Left cardiac atrium (tissue), 4 donors: ENCODE data around the gene CIITA. TPM values are rescaled to one million over a fixed set of nuclear protein-coding genes. Genes with fewer than 3 reads are reported as not detected.

Source experiments
- ATAC-seq, 2 donors: fragments of 200-7000 bp; cut with Tn5 transposase; one replicate each; pipeline ENCODE4 v1.9.1; 2020; ENCODE audit warnings: mild to moderate bottlenecking in 2 of 2, moderate library complexity in 2 of 2
- DNase-seq: peaks from one replicate; pipeline ENCODE4 v3.0.0-alpha.2; 2020
- intact Hi-C, 2 donors: fragments of 100-400 bp; cut with DNase I; formaldehyde crosslinking; loops; one replicate each; pipeline versions ENCODE4 v1.14.1 to v1.15.1; 2022 to 2023
- total RNA-seq, 2 donors: library from RNA; stranded (reverse); fragmentation: NEBNext Ultra II Directional; extraction: Animal tissue kit (Norgen Biotek cat#: 25700); gene quantifications; one replicate each; pipeline ENCODE4 v1.2.1, GENCODE V29; 2021
- donor health status: DM: no; HTN: yes; CAD: no.
- donor health status: DM: no; HTN: yes; CAD: no; lungs with severe emphysema.
- donor health status: DM: yes; HTN: yes; CAD: no.
- donor health status: Dilated cardiomyopathy.

Gene CIITA
- total RNA-seq, 2 donors from 2014 or later: 6.6 to 9.9 TPM

DNA sequence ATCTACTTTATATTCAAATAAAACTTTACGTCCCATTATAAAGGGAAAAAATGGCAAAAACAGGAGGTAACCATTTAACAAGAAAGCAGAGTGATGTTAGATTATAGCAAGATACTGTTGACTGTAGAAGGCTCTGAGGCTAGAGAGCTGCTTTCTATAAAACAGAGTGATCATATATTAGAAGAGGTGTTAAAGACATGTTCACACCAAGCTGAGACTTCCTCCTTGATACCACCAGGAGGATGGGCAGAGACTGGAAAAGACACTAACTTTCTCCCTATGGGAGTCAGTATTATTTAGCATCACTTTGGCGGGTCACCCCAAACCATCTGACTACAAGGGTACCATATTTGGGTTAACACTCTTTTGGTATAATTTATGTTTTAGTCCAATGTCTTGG lies 687 bp upstream of the CIITA start:
- intact Hi-C loops: loop anchor here in 1 of 2 donors (5.0 kb wide), 1 partner anchor 39 kb away; no protein-coding TSS in a partner anchor
- ATAC-seq: no peak
- DNase-seq: no peak

DNA sequence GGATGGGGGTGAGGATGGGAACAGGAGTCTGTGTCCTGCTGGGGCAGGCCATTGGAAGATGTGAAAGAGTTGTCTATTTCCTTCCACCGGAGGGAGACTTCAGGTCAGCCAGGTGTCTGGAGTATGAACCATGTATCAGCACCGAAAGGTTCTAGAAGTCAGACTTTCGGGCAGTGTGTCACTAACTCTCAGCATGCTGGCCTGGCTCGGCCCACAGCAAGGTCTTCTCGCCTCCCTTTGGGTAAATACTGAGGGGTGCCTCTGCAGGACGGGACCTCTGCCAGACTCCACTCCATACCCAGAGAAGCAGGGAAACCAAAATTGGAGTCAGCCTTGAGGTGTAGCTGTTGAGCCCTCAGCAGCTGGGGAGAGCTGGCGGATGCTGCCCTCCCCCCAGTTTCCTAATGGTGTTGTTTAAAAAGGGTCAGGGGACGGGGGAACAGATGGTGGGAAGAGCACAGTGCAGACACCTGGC lies 507 bp downstream of the CIITA start:
- intact Hi-C loops: loop anchor here in 1 of 2 donors (5.0 kb wide), 1 partner anchor 40 kb away; no protein-coding TSS in a partner anchor
- DNase-seq (no peak), ATAC-seq (no peak)

DNA sequence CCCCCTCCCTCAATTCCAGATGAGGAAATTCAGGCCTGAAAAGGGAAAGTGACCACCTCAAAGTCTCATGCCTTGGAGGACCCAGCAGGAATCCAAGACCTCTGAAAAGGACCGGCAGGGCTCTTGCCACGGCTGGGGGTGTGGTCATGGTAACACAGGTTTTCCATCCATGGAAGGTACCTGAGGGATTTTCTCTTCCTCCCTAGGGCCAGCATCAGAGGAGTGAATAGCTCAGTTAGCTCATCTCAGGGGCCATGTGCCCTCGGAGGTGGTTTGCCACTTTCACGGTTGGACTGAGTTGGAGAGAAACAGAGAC lies 1.3 kb downstream of the CIITA start:
- no peak for ATAC-seq
- DNase-seq: no peak
- intact Hi-C loops: loop anchor here in 1 of 2 donors (5.0 kb wide), 1 partner anchor 41 kb away; no protein-coding TSS in a partner anchor

DNA sequence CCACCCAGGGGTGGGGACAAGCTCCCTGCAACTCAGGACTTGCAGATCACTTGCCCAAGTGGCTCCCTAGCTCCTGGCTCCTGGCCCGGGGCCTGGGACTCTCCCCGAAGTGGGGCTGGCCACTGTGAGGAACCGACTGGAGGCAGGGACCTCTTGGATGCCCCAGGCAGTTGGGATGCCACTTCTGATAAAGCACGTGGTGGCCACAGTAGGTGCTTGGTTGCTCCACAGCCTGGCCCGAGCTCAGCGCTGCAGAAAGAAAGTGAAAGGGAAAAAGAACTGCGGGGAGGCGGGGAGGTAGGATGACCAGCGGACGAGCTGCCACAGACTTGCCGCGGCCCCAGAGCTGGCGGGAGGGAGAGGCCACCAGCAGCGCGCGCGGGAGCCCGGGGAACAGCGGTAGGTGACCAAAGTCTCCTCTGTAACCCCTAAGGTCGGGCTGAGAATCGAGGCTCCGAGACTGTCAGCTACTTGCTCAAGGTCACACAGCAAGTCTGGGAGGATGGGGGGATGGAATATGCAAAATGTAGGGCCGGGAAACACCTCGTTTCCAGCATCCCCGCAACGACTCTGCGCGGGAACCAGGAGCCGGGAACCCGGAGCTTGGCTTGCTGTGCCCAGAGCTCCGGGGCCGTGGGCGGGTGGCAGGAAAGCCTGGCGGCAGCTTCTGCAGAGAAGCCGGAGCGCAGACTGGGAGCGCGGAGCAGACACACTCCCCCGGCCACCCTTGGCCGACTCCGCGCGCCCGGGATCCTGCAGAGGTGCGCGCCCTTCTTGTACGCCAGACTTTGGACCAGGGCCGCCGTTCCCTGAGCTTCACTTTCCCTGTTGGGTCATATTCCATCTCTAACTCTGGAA lies 1.9 kb downstream of the CIITA start:
- intact Hi-C loops: loop anchor here in 1 of 2 donors (5.0 kb wide), 1 partner anchor 42 kb away; no protein-coding TSS in a partner anchor
- DNase-seq: peak; percentile 49

DNA sequence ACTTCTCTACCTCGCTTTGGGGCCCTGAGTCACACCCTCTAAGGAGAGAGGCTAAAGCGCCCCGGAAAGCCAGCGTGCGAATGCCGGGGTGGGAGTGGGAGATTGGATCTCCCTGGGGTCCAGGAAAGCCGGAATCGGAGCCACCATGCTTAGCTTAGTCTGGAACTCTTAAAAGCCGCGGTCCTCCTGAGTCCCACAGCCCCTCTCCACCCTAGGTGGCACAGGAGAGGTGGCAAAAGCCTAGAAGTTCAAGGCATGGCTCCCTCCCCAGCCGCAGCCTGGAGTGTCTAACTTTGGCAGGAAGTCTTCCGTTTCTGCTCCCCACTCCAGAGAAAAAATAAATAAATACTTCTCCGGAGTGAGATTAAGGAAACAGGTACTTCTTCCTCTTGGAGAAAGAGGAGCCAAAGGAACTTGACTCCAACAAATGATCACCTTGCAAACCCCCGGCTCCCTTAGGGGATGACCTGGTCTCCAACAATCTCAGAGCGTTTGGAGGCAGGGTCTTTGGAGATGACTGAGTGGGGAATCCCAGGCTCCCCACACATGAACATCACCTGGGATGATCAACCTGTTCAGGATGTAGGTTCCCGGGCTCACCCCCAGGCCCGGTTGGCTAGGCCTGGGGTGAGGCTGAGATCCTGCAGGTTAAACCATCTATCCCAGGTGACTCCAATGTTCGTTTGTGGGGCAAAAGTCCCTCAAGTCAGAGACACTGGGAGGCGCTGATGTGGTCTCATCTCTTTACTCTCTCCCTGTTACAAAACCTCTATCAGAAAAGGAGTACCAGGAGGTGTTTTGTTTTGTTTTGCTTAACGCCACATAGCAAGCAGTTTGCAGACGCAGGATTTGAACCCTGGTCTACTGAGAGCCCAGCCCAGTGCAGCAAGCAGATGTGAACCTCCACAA lies 2.9 kb downstream of the CIITA start:
- ATAC-seq (no peak), DNase-seq (no peak)
- intact Hi-C loops: loop anchor here in 1 of 2 donors (5.0 kb wide), 1 partner anchor 43 kb away; no protein-coding TSS in a partner anchor

More for the DNA sequence above, 1.9 kb downstream of the CIITA start:
- peak; percentile 62 to 70 for ATAC-seq

DNA sequence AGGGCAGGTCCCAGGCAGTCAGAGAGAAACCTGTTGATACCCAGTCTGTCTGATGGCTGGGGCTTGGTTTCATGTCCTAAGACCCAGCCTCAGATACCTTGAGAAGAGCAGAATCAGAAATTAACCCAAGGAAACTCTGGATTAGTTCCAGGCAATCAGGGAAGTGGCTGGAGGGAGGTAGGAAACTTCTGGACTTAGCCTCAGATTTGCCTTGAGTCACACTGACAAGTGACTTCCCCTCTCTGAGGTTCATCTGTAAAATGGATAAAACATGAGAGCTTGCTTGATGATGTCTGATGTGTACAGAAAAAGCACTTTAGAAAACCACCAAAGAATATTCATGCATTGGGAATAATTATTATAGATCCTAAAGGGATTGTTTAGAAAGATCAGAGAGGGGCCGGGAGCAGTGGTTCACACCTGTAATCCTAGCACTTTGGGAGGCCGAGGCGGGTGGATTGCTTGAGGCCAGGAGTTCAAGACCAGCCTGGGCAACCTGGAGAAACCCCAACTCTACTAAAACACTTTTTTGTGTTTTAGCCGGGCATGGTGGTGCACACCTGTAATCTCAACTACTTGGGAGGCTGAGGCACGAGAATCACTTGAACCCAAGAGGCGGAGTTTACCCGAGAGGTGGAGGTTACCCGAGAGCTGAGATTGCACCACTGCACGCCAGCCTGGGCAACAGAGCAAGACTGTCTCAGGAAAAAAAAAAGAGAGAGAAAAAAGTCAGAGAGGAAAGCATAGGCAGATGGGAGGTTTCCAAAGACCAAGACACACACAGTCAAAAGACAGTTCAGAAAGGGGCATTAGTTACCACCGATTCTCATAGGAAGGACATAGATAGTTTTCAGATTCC lies 3.8 kb downstream of the CIITA start:
- DNase-seq (no peak), ATAC-seq (no peak)
- intact Hi-C loops: no loop called here

DNA sequence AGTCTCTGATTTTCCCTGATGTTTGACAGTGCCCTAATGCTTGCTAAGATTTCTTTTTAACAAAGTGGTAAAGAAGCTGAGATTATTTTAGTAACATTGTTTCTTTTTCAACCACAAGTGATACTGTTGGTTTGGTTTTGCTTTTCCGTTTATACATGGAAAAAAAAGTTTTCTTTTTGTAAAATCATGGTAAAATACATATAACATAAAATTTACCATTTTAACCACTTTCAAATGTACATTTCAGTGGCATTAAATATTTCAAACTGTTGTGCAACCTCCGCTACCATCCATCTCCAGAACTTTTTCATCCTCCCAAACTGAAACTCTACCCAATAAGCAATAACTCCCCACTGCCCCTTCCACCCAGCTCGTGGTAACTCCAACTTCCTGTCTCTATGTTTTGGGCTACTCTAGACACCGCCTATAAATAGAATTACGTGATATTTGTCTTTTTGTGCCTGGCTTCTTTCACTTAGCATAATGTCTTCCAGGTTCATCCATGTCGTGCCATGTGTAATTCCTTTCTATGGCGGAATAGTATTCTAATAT lies 4.6 kb downstream of the CIITA start:
- intact Hi-C loops: no loop called here
- no peak for DNase-seq
- ATAC-seq: no peak

DNA sequence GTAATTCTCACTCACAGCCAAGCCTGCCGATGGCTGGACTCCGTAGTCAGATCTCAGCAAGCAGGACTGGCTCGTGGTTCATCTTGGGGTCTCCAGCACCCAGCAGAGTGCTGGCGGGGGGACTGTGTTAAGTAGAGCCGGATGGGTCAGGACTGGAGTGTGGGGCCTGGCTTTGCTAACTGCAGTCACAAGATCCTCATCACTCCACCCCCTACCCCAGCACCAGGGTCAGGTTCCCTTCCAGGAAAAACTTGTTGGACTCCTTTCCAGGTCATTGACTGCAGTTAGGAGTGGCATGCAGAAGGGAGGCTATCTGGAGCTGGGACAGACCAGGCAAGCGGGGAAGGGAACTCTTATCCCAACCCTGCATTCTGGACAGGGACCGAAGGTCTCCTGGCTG lies 6.0 kb downstream of the CIITA start:
- DNase-seq (no peak), ATAC-seq (no peak)
- intact Hi-C loops: no loop called here

DNA sequence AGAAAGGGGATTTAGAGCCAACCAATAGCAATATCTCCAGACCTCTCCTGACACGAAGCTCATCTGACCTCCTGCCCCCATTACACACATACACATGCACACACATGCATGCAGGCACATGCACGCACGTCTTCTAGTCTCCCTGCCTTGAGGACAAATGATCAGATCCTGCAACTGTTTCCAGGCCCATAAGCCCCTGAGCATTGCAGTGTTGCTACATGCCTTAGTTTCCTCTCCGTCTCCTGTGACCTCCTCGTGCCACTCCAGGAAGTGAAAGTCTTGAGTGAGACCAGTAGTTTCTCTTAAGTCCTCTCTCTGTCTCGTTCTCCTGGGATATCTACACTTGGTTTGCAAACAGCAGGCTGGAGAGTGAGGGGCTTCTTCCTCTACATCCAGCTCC lies 8.2 kb downstream of the CIITA start:
- intact Hi-C loops: no loop called here
- ATAC-seq: peak in 1 of 2 donors; percentile 10

DNA sequence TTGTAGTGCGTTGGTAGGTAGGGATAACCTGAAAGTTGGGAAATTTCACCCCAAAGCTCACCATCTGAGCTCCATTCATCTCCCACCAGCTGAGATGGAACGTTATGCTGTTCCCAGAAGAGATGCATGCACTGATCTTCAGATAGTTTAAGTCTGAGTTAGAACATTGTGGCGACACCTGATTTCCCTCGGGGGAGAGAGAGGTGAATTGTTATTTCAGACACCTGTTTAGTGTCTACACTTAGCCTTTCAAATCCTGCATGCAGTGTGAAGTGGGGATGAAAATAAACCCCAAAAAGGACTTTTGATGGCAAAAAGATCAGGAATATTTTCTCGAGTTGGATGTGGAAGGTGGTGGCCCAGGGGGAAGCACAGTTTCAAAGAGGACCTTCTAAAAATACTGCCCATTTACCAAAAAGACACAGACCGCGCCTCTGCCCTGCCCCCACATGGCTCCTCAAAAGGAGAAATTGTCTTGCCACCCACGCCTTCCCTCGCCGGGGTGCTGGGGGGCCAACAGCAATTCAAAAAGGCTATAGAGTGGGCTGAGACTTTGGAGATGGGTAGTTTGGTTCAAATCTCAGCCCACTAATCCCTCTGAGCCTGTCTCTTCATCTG lies 11.4 kb downstream of the CIITA start:
- DNase-seq (no peak), ATAC-seq (no peak)

More for the DNA sequence above, 8.2 kb downstream of the CIITA start:
- DNase-seq: no peak

DNA sequence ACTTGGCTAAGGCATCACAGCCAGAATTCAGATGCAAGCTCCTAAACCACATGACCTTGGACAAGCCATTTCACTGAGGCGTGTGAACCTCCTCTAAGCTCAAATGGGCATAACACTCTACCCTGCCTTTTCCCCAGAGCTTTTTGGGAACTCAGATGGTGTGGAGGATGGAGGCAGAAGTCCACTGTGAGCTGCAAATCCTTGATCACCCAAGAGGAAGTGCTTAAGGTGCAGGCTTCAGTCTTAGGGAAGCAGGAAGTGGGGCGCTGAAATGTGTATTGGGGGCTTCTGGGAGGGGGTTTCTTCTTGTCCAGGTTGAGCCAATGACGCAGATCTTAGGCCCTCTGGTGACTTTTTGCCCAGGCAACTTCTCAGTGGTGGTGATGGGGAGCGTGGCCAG lies 12.9 kb downstream of the CIITA start:
- no peak for DNase-seq
- intact Hi-C loops: no loop called here
- ATAC-seq: no peak

More for the DNA sequence above, 11.4 kb downstream of the CIITA start:
- intact Hi-C loops: no loop called here

DNA sequence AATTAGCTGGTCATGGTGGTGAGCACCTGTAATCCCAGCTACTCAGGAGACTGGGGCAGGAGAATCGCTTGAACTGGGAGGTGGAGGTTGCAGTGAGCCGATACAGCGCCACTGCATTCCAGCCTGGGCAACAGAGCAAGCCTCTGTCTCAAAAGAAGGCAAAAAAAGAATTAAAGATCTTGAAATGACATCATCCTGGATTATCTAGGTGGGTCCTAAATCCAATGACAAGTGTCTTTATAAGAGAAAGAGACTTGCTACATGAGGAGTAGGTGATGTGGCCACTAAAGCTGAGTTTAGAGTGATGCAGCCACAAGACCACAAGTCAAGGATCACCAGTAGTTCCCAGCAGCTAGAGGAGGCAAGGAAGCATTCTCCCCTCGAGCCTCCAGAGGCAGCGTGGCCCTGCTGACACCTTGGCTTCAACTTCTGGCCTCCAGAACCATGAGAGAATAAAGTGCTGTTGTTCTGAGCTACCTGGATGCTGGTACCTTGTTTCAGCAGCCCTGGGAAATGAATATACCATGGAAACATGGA lies 15.8 kb downstream of the CIITA start:
- no peak for ATAC-seq
- intact Hi-C loops: no loop called here
- no peak for DNase-seq

DNA sequence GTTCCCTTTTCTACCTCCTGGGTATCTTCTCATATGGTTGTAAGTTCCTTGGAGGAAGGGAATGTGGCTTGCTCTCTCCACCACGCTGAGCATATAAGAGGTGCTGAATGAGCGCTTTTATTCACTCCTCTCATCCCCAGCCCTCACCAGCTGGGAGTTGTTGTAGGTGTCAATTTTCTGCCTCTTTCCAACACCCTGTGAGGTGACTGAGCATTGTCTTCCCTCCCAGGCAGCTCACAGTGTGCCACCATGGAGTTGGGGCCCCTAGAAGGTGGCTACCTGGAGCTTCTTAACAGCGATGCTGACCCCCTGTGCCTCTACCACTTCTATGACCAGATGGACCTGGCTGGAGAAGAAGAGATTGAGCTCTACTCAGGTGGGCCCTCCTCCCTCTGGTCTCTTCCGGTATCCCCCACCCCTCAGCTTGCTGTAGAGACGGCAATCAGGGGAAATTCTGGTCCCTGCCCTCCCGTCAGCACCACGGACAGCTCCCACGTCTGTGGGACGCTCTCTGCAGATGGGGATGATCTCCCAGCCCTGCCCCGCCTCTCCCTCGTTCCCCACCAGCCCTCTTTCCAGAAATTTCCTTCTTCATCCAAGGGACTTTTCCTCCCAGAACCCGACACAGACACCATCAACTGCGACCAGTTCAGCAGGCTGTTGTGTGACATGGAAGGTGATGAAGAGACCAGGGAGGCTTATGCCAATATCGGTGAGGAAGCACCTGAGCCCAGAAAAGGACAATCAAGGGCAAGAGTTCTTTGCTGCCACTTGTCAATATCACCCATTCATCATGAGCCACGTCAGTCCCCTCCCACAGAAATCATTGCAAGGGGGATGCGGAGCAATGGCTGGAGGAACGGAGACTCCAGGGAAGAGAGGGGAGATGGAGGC lies 18.3 kb downstream of the CIITA start:
- intact Hi-C loops: no loop called here
- ATAC-seq: peak; percentile 45 to 52

DNA sequence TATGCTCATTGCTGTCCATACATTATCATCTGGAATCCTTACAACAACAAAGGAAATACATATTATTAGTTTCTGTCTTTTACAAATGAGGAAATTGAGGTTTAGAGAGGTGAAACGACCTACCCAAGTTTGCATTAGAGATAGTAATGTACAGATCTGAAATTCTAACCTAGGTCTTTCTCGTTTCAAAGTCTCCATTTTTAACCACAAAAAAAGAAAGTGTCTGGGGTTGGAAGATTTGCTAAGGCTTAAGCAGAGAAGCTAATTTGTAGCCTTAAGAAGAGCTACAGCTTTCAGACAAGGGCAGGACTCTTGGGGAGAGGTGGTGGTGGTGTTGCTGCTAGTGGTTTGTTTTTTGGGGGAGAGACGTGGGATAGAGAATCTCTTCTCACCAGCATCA lies 19.2 kb downstream of the CIITA start:
- intact Hi-C loops: no loop called here

More for the DNA sequence above, 18.3 kb downstream of the CIITA start:
- DNase-seq: peak; percentile 62

DNA sequence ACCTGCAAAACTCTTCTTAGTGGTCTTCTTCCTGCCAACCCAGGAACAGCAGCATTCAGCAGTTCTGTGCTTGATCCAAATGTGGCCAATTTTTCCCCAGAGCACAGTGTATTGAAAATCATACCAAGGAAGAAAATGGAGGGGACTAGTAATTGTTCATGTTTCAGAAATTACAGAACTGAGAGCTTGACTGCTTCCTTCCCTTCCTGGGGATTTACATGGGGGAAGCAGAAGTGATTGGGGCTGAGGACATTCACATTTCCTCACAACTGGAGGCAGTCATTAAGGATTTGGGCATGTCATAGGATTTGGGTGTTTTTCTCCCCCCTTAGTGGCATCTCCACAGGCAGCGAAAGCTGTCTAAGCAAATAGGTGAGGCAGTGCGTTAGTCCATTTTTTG lies 19.7 kb downstream of the CIITA start:
- intact Hi-C loops: no loop called here
- no peak for DNase-seq
- peak in 1 of 2 donors; percentile 27 for ATAC-seq

More for the DNA sequence above, 19.2 kb downstream of the CIITA start:
- DNase-seq: no peak
- no peak for ATAC-seq

DNA sequence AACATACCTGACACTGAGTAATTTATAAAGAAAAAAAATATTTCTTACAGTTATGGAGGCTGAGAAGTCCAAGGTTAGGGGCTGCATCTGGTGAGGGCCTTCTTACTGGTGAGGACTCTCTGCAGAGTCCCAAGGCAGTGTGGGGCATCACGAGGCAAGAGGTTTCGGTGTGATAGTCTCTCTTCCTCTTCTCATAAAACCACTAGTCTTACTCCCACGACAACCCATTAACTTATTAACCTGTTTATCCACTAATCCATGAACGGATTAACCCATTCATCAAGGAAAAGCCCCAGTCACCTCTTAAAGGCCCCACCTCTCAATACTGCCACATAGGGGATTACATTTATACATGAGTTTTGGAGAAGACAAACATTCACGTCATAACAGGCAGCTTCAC lies 20.1 kb downstream of the CIITA start:
- intact Hi-C loops: no loop called here
- DNase-seq (no peak), ATAC-seq (no peak)

DNA sequence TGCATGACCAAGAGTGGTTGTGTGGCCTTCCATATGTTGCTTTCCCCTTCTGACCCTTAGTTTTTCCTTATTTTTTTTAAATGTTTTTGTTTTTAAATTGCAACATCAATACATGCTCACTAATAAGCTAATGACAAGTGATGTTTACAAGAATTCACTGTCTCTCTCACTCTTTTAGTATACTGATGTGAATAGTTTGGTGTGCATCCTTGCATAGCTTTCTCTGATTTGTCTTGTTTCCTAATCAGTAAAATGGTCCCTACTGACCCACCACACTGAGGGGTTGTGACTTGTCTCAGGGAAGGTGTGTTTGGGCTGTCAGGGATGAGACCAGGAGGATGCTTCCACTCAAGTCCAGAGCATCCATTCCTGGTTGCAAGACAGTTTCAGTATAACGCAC lies 26.0 kb downstream of the CIITA start:
- ATAC-seq (no peak), DNase-seq (no peak)
- intact Hi-C loops: no loop called here
